NT2/D1 (cell line): Measurements from ENCODE around the gene CMTM4.

ENCODE experiments used
- SUZ12 ChIP-seq: IDR thresholded peaks from 2 replicates; pipeline ENCODE4 v1.6.1; 2011; ENCODE audit not compliant: insufficient read length, insufficient read depth; ENCODE audit errors: extremely low read depth
- ZNF274 ChIP-seq: IDR thresholded peaks from 2 replicates; pipeline ENCODE4 v1.6.1; 2011; ENCODE audit warnings: mild to moderate bottlenecking, low read depth, low read length

- TF ChIP-seq SUZ12 (no peak), ZNF274 (no peak)
Measured at GRCh38 chr16:66717776-66718175, 21.2 kb upstream of the CMTM4 start.
